Measurements from ENCODE around the gene ATP6V0E2. TPM values are rescaled to one million over a fixed set of nuclear protein-coding genes. Genes with fewer than 3 reads are reported as not detected.

Gene ATP6V0E2
- total and polyA plus RNA-seq, 2 experiments from 2014 or later: 11.6 to 25.6 TPM

DNA sequence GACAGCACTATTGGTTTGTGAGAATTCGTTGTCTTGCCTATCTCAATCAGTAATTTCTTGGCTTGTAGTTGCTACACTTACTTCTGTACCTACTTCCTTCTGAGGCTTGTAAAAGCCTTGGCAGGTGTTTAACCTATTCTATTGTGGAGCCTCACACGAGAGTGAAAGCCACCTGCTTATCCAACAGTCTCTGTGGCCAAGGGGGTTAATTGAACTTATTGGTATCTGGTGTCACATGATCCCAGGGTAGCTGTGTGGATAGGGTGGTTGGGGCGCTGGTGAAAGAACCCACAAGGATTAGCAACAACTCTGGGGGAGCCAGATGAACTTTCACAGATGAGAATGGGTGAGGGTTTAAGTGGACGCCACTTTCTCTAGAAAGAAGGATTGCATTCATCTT lies 13.9 kb upstream of the ATP6V0E2 start:
- Histone ChIP-seq H3K36me3 (replicated peaks; ENCODE audit: insufficient read depth, low read depth) (no peaks in the 10 kb centered on the region), H3K4me2 (no peak overlapping the region), H3K27ac (no peak overlapping the region), H3K27me3 (no peaks in the 10 kb centered on the region), H4K20me1 (ENCODE audit: insufficient read depth, poor library complexity, severe bottlenecking) (no peaks in the 10 kb centered on the region), H2AFZ (no peak overlapping the region), H3K79me2 (no peaks in the 10 kb centered on the region), H3K4me3 (no peak overlapping the region), H3K9me3 (ENCODE audit: low read depth) (no peaks in the 10 kb centered on the region), H3K4me1 (ENCODE audit: insufficient read depth) (peaks cover 4% of the 10 kb centered on the region), H3K9me2 (replicated peaks; ENCODE audit: insufficient read depth) (no peaks in the 10 kb centered on the region)
- 86% methylated on average over 4 of the region's 4 CpGs for WGBS (ENCODE audit: low lambda C conversion rate, missing lambda C conversion rate)
- TF ChIP-seq EZH2 (IDR thresholded peaks at IDR 0.05; ENCODE audit: borderline replicate concordance) (no peak), EZH2phosphoT487 (IDR thresholded peaks at IDR 0.05; ENCODE audit: low read depth, severe bottlenecking, unreplicated experiment) (no peak)
- TF ChIP-seq, protein P1, sequence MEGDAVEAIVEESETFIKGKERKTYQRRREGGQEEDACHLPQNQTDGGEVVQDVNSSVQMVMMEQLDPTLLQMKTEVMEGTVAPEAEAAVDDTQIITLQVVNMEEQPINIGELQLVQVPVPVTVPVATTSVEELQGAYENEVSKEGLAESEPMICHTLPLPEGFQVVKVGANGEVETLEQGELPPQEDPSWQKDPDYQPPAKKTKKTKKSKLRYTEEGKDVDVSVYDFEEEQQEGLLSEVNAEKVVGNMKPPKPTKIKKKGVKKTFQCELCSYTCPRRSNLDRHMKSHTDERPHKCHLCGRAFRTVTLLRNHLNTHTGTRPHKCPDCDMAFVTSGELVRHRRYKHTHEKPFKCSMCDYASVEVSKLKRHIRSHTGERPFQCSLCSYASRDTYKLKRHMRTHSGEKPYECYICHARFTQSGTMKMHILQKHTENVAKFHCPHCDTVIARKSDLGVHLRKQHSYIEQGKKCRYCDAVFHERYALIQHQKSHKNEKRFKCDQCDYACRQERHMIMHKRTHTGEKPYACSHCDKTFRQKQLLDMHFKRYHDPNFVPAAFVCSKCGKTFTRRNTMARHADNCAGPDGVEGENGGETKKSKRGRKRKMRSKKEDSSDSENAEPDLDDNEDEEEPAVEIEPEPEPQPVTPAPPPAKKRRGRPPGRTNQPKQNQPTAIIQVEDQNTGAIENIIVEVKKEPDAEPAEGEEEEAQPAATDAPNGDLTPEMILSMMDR (IDR thresholded peaks at IDR 0.05; ENCODE audit: poor library complexity): no peak
- no peak for DNase-seq (ENCODE audit: low spot score)

DNA sequence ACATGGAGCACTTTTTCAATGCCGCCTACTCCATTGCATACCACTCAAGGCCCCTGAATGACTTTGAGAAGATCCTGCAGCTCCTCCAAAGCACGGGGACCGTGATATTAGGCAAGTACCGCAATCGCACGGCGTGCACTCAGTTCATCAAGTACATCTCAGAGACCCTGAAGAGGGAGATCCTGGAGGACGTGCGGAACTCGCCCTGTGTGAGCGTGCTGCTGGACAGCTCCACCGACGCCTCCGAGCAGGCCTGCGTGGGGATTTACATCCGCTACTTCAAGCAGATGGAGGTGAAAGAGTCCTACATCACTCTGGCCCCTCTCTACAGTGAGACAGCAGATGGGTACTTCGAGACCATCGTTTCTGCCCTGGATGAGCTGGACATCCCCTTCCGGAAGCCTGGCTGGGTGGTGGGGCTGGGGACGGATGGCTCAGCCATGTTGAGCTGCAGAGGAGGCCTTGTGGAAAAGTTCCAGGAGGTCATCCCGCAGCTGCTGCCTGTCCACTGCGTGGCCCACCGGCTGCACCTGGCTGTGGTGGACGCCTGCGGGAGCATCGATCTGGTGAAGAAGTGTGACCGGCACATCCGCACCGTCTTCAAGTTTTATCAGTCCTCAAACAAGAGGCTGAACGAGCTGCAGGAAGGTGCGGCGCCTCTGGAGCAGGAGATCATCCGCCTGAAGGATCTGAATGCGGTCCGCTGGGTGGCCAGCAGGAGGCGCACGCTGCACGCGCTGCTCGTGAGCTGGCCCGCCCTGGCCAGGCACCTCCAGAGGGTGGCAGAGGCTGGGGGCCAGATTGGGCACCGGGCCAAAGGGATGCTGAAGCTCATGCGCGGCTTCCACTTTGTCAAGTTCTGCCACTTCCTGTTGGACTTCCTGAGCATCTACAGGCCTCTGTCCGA lies 12.7 kb upstream of the ATP6V0E2 start:
- WGBS (ENCODE audit: low lambda C conversion rate, missing lambda C conversion rate): 80% methylated on average over 44 of the region's 45 CpGs
- no peaks in the 10 kb centered on the region for H4K20me1 ChIP-seq (ENCODE audit: insufficient read depth, poor library complexity, severe bottlenecking)
- H3K4me2 ChIP-seq: no peak overlapping the region
- no peak overlapping the region for H3K27ac ChIP-seq
- no peak overlapping the region for H3K4me3 ChIP-seq
- H3K36me3 ChIP-seq (replicated peaks; ENCODE audit: insufficient read depth, low read depth): no peaks in the 10 kb centered on the region
- no peaks in the 10 kb centered on the region for H3K9me3 ChIP-seq (ENCODE audit: low read depth)
- no peak overlapping the region for H2AFZ ChIP-seq
- no peaks in the 10 kb centered on the region for H3K79me2 ChIP-seq
- H3K9me2 ChIP-seq (replicated peaks; ENCODE audit: insufficient read depth): no peaks in the 10 kb centered on the region
- TF ChIP-seq EZH2phosphoT487 (IDR thresholded peaks at IDR 0.05; ENCODE audit: low read depth, severe bottlenecking, unreplicated experiment): no peak
- TF ChIP-seq, protein P1 (IDR thresholded peaks at IDR 0.05; ENCODE audit: poor library complexity): peak; percentile 36
- no peaks in the 10 kb centered on the region for H3K27me3 ChIP-seq
- H3K4me1 ChIP-seq (ENCODE audit: insufficient read depth): no peaks in the 10 kb centered on the region
- no peak for DNase-seq (ENCODE audit: low spot score)

- Histone ChIP-seq H3K9me2 (replicated peaks; ENCODE audit: insufficient read depth) (no peaks in the 10 kb centered on the region), H3K36me3 (replicated peaks; ENCODE audit: insufficient read depth, low read depth) (no peaks in the 10 kb centered on the region), H3K27ac (no peak overlapping the region), H2AFZ (no peak overlapping the region), H3K4me3 (no peak overlapping the region), H3K4me2 (no peak overlapping the region), H3K4me1 (ENCODE audit: insufficient read depth) (no peaks in the 10 kb centered on the region), H3K27me3 (no peaks in the 10 kb centered on the region), H3K9me3 (ENCODE audit: low read depth) (no peaks in the 10 kb centered on the region), H3K79me2 (no peaks in the 10 kb centered on the region), H4K20me1 (ENCODE audit: insufficient read depth, poor library complexity, severe bottlenecking) (no peaks in the 10 kb centered on the region)
- WGBS (ENCODE audit: low lambda C conversion rate, missing lambda C conversion rate): 97% methylated on average over 16 of the region's 16 CpGs
- no peak for DNase-seq (ENCODE audit: low spot score)
- no peak for TF ChIP-seq EZH2phosphoT487 (IDR thresholded peaks at IDR 0.05; ENCODE audit: low read depth, severe bottlenecking, unreplicated experiment)
- TF ChIP-seq, protein P1 (IDR thresholded peaks at IDR 0.05; ENCODE audit: poor library complexity): no peak
- TF ChIP-seq EZH2 (IDR thresholded peaks at IDR 0.05; ENCODE audit: borderline replicate concordance): no peak
Observed at GRCh38 chr7:149861728-149862045, 12.1 kb upstream of the ATP6V0E2 start.

All from hepatocyte (in vitro differentiated cells).